ENCODE measurements around the gene GPN1. TPM values are rescaled to one million over a fixed set of nuclear protein-coding genes. Genes with fewer than 3 reads are reported as not detected.

GPN1 gene
- total RNA-seq, 1 donor from 2014 or later = 37.5 TPM

GRCh38 chr2:27583390-27583915, 45.4 kb upstream of the GPN1 start:
- H3K4me3 Mint-ChIP-seq (ENCODE audit: unreplicated experiment) = peak overlapping the region; percentile 99
- peak overlapping the region; percentile 90 for H3K27ac Mint-ChIP-seq (ENCODE audit: unreplicated experiment)
- H3K36me3 Mint-ChIP-seq (ENCODE audit: unreplicated experiment) = peaks cover 29% of the 10 kb centered on the region
- peaks cover 8% of the 10 kb centered on the region for H3K27me3 Mint-ChIP-seq (ENCODE audit: unreplicated experiment)
- no peak for DNase-seq
- H3K4me1 Mint-ChIP-seq (ENCODE audit: low read depth, unreplicated experiment) = peaks cover 10% of the 10 kb centered on the region
- TF ChIP-seq CTCF (IDR thresholded peaks at IDR 0.05; ENCODE audit: partially characterized antibody, unreplicated experiment) = no peak
- H3K9me3 Mint-ChIP-seq (ENCODE audit: unreplicated experiment) = peaks cover 19% of the 10 kb centered on the region

- DNase-seq = no peak
- TF ChIP-seq CTCF (IDR thresholded peaks at IDR 0.05; ENCODE audit: partially characterized antibody, unreplicated experiment) = no peak
Observed at GRCh38 chr2:27584597-27584996, 44.3 kb upstream of the GPN1 start.

GRCh38 chr2:27587025-27587424, 41.8 kb upstream of the GPN1 start:
- Mint-ChIP-seq H3K4me1 (ENCODE audit: low read depth, unreplicated experiment) (peaks cover 10% of the 10 kb centered on the region), H3K4me3 (ENCODE audit: unreplicated experiment) (no peak overlapping the region), H3K27ac (ENCODE audit: unreplicated experiment) (no peak overlapping the region), H3K27me3 (ENCODE audit: unreplicated experiment) (peaks cover 6% of the 10 kb centered on the region), H3K36me3 (ENCODE audit: unreplicated experiment) (peaks cover 23% of the 10 kb centered on the region), H3K9me3 (ENCODE audit: unreplicated experiment) (peaks cover 4% of the 10 kb centered on the region)
- no peak for DNase-seq
- TF ChIP-seq CTCF (IDR thresholded peaks at IDR 0.05; ENCODE audit: partially characterized antibody, unreplicated experiment) = no peak

More at GRCh38 chr2:27584597-27584996, 44.3 kb upstream of the GPN1 start:
- H3K4me3 Mint-ChIP-seq (ENCODE audit: unreplicated experiment) = peak overlapping the region; percentile 99
- no peak overlapping the region for H3K27ac Mint-ChIP-seq (ENCODE audit: unreplicated experiment)
- H3K9me3 Mint-ChIP-seq (ENCODE audit: unreplicated experiment) = peaks cover 15% of the 10 kb centered on the region
- H3K36me3 Mint-ChIP-seq (ENCODE audit: unreplicated experiment) = peaks cover 24% of the 10 kb centered on the region
- H3K27me3 Mint-ChIP-seq (ENCODE audit: unreplicated experiment) = peaks cover 8% of the 10 kb centered on the region
- peaks cover 10% of the 10 kb centered on the region for H3K4me1 Mint-ChIP-seq (ENCODE audit: low read depth, unreplicated experiment)

- H3K4me3 Mint-ChIP-seq (ENCODE audit: unreplicated experiment) = no peak overlapping the region
- no peak for DNase-seq
- peaks cover 1% of the 10 kb centered on the region for H3K9me3 Mint-ChIP-seq (ENCODE audit: unreplicated experiment)
- TF ChIP-seq CTCF (IDR thresholded peaks at IDR 0.05; ENCODE audit: partially characterized antibody, unreplicated experiment) = no peak
- no peak overlapping the region for H3K27ac Mint-ChIP-seq (ENCODE audit: unreplicated experiment)
- peaks cover 29% of the 10 kb centered on the region for H3K36me3 Mint-ChIP-seq (ENCODE audit: unreplicated experiment)
- H3K27me3 Mint-ChIP-seq (ENCODE audit: unreplicated experiment) = peaks cover 4% of the 10 kb centered on the region
- peaks cover 10% of the 10 kb centered on the region for H3K4me1 Mint-ChIP-seq (ENCODE audit: low read depth, unreplicated experiment)
Observed at GRCh38 chr2:27588308-27588707, 40.5 kb upstream of the GPN1 start.

GRCh38 chr2:27591745-27592144, 37.1 kb upstream of the GPN1 start:
- TF ChIP-seq CTCF (IDR thresholded peaks at IDR 0.05; ENCODE audit: partially characterized antibody, unreplicated experiment) = no peak
- H3K36me3 Mint-ChIP-seq (ENCODE audit: unreplicated experiment) = peaks cover 51% of the 10 kb centered on the region
- peaks cover 16% of the 10 kb centered on the region for H3K9me3 Mint-ChIP-seq (ENCODE audit: unreplicated experiment)

More at GRCh38 chr2:27591745-27592144, 37.1 kb upstream of the GPN1 start:
- Mint-ChIP-seq H3K27me3 (ENCODE audit: unreplicated experiment) (peaks cover 15% of the 10 kb centered on the region), H3K27ac (ENCODE audit: unreplicated experiment) (no peak overlapping the region), H3K4me1 (ENCODE audit: low read depth, unreplicated experiment) (no peaks in the 10 kb centered on the region), H3K4me3 (ENCODE audit: unreplicated experiment) (no peak overlapping the region)
- no peak for DNase-seq

Data from glutamatergic neuron (in vitro differentiated cells).